ENCODE results near the gene MOSMO.
"Not testable (repeated sequence)": the region's sequence is repeated elsewhere in the genome, so short reads cannot be mapped to it uniquely, and the experiment has no call there.

MOSMO gene

GRCh38 chr16:22122239-22122638 is 114.3 kb downstream of the MOSMO start:
- no peak for DNase-seq
- in situ Hi-C loops (cut with MboI; ENCODE audit: low pct_unique_long_range_greater_than_20kb, low sequenced_read_pairs): no loop called here

GRCh38 chr16:22123146-22123545 is 115.2 kb downstream of the MOSMO start:
- in situ Hi-C loops (cut with MboI; ENCODE audit: low pct_unique_long_range_greater_than_20kb, low sequenced_read_pairs): no loop called here
- DNase-seq: peak; percentile 65

GRCh38 chr16:22123759-22124490 is 116.0 kb downstream of the MOSMO start:
- DNase-seq: no peak
- in situ Hi-C loops (cut with MboI; ENCODE audit: low pct_unique_long_range_greater_than_20kb, low sequenced_read_pairs): no loop called here

- in situ Hi-C loops (cut with MboI; ENCODE audit: low pct_unique_long_range_greater_than_20kb, low sequenced_read_pairs): no loop called here
- DNase-seq: no peak
Observed at GRCh38 chr16:22124583-22125284, 116.8 kb downstream of the MOSMO start.

- DNase-seq: no peak
- in situ Hi-C loops (cut with MboI; ENCODE audit: low pct_unique_long_range_greater_than_20kb, low sequenced_read_pairs): no loop called here
Observed at GRCh38 chr16:22126037-22126558, 118.2 kb downstream of the MOSMO start.

- DNase-seq; in situ Hi-C loops (cut with MboI; ENCODE audit: low pct_unique_long_range_greater_than_20kb, low sequenced_read_pairs): not testable (repeated sequence)
Observed at GRCh38 chr16:22128537-22128936, 120.6 kb downstream of the MOSMO start.

- DNase-seq: no peak
- in situ Hi-C loops (cut with MboI; ENCODE audit: low pct_unique_long_range_greater_than_20kb, low sequenced_read_pairs): no loop called here
Observed at GRCh38 chr16:22130528-22130927, 122.6 kb downstream of the MOSMO start.

- DNase-seq: no peak
- in situ Hi-C loops (cut with MboI; ENCODE audit: low pct_unique_long_range_greater_than_20kb, low sequenced_read_pairs): no loop called here
Observed at GRCh38 chr16:22132801-22133200, 124.9 kb downstream of the MOSMO start.

Measured in KBM-7 (cell line).